Measurements from ENCODE around the gene RAPGEF1.
"Not testable (repeated sequence)": the region's sequence is repeated elsewhere in the genome, so short reads cannot be mapped to it uniquely, and the experiment has no call there.

RAPGEF1 gene

DNA sequence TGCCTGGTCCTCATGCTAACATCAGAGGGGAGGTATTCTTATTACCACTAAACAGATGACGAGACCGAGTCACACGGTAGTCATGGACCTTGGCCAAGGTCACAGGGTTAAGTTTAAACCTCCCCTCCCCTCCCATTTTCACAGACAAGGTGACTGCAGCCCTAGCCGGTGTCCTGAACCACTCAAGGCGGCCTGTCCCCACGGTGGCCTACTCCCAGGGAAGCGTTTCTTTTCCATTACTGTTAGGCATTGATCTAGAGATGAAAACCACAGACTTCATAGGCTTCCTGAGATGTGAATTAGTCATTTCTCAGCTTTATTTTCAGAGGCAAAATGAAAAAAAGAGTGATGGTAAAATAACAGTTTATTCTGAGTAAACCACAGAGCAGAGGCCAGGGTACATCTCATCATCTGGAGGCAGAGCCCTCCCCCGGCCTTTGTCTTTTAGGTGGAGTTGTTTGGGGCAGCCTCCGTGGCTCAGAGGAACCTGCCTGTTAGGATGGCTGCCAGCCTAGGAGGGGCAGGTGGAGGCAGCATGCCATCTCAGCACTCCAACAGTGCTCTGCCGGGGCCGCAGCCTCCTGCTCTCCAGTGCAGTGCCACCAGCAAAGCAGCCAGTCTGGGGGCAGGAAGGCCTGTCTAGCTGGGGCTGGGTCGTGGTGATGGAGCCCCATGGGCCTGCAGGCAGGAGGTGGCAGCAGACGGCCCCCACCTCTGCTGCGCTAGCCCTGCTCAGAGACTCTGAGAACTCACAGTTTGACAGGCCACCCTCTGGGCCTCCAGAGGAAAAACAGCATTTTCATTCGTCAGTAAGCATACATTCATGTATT, 71.2 kb downstream of the RAPGEF1 start:
- peak; percentile 33 for DNase-seq (ENCODE audit: low read depth)

GRCh38 chr9:131668057-131668438, 71.8 kb downstream of the RAPGEF1 start:
- no peak for DNase-seq (ENCODE audit: low read depth)

DNA sequence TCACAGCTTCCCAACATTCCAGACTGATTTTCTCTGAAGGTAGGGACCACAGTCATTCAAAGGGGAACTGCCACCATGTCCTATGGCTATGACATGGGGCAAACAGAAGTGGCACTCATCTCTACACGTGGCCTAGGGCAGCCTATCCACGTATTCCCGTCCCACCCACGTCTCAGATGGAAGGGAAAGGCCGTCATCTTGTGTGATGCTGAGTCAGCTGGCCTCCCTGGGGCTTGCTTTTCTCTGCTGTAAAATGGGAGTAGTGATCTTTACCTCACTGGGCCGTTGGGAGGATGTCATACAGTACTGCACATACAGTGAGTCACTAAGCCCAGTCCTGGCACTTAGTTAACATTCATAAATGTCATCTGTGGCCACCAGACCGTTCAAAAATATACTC, 72.3 kb downstream of the RAPGEF1 start:
- no peak for DNase-seq (ENCODE audit: low read depth)

DNA sequence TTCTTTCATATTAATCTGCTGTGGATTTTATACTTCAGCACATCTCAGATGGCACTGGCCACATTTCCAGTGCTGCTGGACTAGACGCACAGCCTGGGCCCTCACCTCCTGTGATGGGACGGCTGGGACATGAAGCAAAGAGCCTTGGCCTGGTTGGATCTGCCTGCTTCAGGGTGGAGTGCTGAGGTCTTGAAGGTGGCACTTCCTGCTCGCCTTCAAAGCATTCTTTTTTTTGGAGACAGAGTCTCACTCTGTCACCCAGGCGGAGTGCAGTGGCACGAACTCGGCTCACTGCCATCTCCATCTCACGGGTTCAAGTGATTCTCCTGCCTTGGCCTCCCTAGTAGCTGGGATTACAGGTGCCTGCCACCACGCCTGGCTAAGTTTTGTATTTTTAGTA, 73.1 kb downstream of the RAPGEF1 start:
- no peak for DNase-seq (ENCODE audit: low read depth)

DNA sequence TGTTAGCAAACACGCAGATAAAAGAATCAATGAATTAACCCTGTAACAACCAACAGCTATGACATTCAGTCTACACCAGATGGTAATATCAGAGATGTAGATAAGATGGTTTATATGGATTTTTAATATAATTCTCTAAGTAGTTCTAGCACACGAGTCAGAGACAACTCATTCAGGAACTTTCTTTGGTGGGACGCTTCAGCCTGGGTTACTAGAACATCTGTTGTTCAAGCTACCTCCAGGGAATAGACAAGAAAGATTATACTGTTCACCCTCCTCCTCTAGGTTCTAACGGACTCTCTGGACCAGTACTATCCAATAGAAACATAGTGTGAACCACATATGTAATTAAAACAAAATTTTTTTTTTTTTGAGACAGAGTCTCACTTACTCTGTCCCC, 73.8 kb downstream of the RAPGEF1 start:
- DNase-seq (ENCODE audit: low read depth), result no peak

- no peak for DNase-seq (ENCODE audit: low read depth)
Observed at GRCh38 chr9:131663288-131663687, 76.6 kb downstream of the RAPGEF1 start.

GRCh38 chr9:131662289-131662621, 77.6 kb downstream of the RAPGEF1 start:
- not testable (repeated sequence) for DNase-seq (ENCODE audit: low read depth)

DNA sequence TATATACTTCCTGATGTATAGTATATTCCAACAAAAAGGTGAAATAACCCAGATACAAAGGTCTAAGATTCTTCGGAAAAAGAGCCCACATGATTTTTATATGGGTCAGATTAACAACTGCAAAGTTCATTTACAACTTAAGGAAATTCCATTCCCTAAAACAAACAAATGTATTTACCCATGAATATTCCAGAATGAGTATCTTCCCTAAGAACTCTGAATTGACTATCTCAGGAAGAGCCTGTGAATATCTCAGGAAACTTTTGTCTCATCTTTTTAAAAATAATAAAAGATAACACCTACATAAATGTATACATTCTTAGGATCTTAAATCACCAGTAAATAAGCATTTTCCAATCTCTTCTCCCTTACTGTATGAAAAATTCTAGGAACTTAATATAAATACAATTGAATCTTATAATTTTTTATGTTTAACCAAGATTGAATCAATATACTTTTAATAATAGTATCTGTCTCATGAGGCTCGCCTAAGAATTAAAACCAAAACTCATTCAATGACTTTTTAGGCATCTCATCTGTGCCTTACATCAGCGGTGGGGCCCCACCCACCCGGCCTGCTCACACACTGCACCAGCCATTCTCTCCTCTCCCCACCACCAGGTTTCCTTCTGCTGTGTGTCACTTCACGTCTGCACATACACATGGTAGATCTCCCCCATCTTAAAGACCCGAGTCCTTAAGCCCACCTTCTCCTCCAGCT, 78.1 kb downstream of the RAPGEF1 start:
- no peak for DNase-seq (ENCODE audit: low read depth)

DNA sequence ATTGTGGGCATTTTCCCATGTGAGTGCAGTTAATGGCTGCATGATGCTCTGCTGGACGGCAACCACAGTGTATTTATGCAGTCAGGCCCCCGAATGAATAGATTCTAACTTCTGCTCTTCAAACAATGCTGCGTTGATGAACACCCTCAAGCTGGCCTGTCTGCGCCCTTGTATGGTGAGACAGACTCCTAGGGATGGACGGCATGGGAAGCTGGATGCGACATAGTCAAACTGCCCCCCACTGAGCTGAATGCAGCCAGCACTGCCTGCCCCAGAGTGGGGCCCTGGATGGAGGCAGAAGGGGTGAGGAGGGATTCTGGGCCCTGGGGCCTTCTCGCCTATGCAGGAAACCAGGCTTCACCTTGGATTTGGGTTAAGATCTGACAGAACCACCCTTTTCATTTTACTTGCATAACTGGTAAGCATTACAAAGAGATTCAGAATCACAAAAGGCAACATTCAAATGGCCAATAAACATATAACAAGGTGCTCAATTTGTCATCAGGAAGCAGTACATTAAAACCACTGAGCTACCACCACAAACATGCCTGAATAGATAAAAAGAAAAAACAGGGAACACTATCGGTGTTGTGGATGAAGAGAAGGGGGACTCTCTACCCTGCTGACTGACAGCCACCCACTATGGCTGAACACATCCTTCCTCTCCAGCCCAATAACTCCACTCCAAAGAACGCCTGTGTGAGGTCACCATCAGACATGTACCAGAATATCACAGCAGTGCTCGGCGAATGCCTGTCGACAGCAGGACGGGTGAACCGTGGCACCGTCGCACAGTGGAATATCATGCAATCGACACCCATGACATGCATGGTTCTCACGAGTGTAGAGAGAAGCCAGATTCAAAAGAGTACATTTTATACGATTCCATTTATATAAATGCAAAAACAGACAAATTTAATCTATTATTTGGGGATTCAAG, 79.1 kb downstream of the RAPGEF1 start:
- no peak for DNase-seq (ENCODE audit: low read depth)

GRCh38 chr9:131658377-131659129, 81.3 kb downstream of the RAPGEF1 start:
- no peak for DNase-seq (ENCODE audit: low read depth)

DNA sequence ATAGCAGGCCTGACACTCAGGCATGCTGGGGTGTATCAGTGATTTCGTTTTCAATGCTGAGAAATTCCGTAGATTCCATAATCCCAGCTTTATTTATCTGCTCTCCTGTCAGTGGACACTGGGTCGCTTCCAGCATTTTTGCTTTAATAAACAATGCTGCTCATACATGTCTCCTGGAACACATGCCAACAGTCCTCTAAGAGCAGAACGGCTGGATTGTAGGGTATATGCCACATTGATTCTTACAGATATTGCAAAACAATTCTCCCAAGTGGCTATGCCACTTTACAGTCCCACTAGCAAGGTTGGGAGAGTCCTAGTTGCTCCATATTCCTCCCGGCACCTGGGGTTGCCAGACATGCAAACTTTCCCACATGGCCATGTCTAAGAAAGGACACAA, 81.9 kb downstream of the RAPGEF1 start:
- DNase-seq (ENCODE audit: low read depth), result no peak

GRCh38 chr9:131657456-131657855, 82.4 kb downstream of the RAPGEF1 start:
- no peak for DNase-seq (ENCODE audit: low read depth)

DNA sequence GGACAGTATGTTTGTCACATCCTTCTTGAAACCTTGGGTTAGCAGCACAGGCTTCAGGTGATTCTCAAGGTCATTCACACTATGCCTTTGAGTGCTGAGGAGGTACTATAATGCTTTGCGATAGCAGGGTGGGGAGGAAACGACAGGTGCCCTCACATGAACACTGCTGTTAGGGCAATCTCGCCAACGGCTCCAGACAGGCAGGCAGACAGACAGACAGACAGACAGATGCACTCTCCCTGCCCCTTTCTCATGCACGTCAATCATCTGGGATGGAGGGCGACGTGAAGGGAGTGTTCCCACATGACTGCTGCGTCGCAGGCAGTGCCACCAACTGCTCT, 82.9 kb downstream of the RAPGEF1 start:
- DNase-seq (ENCODE audit: low read depth), result no peak

GRCh38 chr9:131656356-131657036, 83.4 kb downstream of the RAPGEF1 start:
- no peak for DNase-seq (ENCODE audit: low read depth)

GRCh38 chr9:131654369-131654768, 85.5 kb downstream of the RAPGEF1 start:
- DNase-seq (ENCODE audit: low read depth), result not testable (repeated sequence)

DNA sequence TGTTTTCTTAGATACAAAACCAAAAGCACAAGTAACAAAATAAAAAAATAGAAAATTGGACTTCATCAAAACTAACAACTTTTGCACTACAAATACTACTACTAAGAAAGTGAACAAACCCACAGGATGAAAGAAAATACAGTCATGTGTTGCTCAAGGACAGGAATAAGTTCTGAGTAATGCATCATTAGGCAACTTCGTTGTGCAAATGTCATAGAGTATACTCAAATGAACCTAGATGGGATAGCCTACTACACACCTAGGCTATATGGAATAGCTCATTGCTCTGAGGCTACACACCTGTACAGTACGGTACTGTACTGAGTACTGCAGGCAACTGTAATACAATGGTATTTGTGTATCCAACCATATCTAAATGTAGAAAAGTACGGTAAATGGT, 88.3 kb downstream of the RAPGEF1 start:
- no peak for DNase-seq (ENCODE audit: low read depth)

DNA sequence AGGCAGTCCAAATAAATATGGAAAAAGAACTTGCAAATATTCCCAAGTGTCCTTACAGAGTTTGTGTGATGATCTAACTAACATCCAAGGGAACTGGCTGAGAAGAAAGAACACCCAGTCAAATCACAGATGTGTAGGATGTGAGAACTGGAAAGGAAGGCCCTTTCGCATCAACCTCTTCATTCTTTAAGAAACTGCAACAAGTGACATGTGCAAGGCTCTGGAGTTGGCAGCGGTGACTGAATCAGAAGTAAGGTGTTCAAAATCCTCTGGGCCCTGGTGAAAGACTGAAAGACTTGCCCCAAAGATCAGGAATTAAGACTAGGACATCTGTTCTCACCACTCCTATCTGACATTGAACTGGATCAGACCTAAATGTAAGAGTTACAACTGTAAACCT, 88.7 kb downstream of the RAPGEF1 start:
- no peak for DNase-seq (ENCODE audit: low read depth)

- no peak for DNase-seq (ENCODE audit: low read depth)
Observed at GRCh38 chr9:131650254-131650653, 89.6 kb downstream of the RAPGEF1 start.

DNA sequence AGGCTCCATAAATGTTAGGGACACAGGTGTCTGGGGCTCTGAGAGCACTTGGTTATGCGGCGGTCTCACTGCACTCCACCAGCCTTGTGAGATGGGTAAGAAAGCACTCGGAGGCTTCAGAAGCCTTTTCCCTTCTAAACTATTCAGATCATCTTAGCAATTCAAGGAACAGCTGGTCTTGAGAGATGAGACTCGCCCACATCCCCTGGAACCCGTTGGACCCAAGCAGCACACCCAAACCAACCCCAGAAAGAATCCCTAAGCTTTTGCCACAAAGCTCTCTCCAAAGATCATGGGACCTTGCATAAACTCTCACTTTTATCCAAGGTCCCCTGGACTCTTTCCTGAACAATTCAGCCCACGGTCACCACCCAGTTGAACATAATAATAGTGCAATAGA, 90.2 kb downstream of the RAPGEF1 start:
- DNase-seq (ENCODE audit: low read depth), result no peak

- DNase-seq (ENCODE audit: low read depth), result no peak
Observed at GRCh38 chr9:131645078-131645776, 94.6 kb downstream of the RAPGEF1 start.

Data from stimulated activated CD8-positive, alpha-beta memory T cell treated with anti-CD3 and anti-CD28 coated beads, Interleukin-15, amount 100 ng/mL, for 1 hour (primary cell).